ENCODE results near the gene PWWP2B. TPM values are rescaled to one million over a fixed set of nuclear protein-coding genes. Genes with fewer than 3 reads are reported as not detected.
A peak's percentile ranks its signal among the peaks of the same experiment; 100 is the strongest.
"Not testable (repeated sequence)": the region's sequence is repeated elsewhere in the genome, so short reads cannot be mapped to it uniquely, and the experiment has no call there.

PWWP2B gene
- total RNA-seq, 1 donor = 8.2 TPM

- no peak overlapping the region for H3K4me3 ChIP-seq (ENCODE audit: low read depth, low read length)
- no peak for TF ChIP-seq CTCF (IDR thresholded peaks at IDR 0.05; ENCODE audit: insufficient read depth, low read depth, low read length)
- no peak for DNase-seq (ENCODE audit: low read depth)
Measured at GRCh38 chr10:132385721-132386418, 11.1 kb upstream of the PWWP2B start.

GRCh38 chr10:132386419-132386831 is 10.6 kb upstream of the PWWP2B start:
- no peak overlapping the region for H3K4me3 ChIP-seq (ENCODE audit: low read depth, low read length)
- no peak for DNase-seq (ENCODE audit: low read depth)
- no peak for TF ChIP-seq CTCF (IDR thresholded peaks at IDR 0.05; ENCODE audit: insufficient read depth, low read depth, low read length)

- not testable (repeated sequence) for H3K4me3 ChIP-seq (ENCODE audit: low read depth, low read length); DNase-seq (ENCODE audit: low read depth)
Measured at GRCh38 chr10:132386896-132387295, 10.1 kb upstream of the PWWP2B start.

GRCh38 chr10:132387764-132388210 is 9.2 kb upstream of the PWWP2B start:
- DNase-seq (ENCODE audit: low read depth) = peak; percentile 57
- no peak overlapping the region for H3K4me3 ChIP-seq (ENCODE audit: low read depth, low read length)
- TF ChIP-seq CTCF (IDR thresholded peaks at IDR 0.05; ENCODE audit: insufficient read depth, low read depth, low read length) = peak; percentile 63

- DNase-seq (ENCODE audit: low read depth) = no peak
- H3K4me3 ChIP-seq (ENCODE audit: low read depth, low read length) = no peak overlapping the region
- TF ChIP-seq CTCF (IDR thresholded peaks at IDR 0.05; ENCODE audit: insufficient read depth, low read depth, low read length) = no peak
Measured at GRCh38 chr10:132388891-132389432, 8.0 kb upstream of the PWWP2B start.

- no peak for DNase-seq (ENCODE audit: low read depth)
- no peak overlapping the region for H3K4me3 ChIP-seq (ENCODE audit: low read depth, low read length)
- TF ChIP-seq CTCF (IDR thresholded peaks at IDR 0.05; ENCODE audit: insufficient read depth, low read depth, low read length) = no peak
Measured at GRCh38 chr10:132389433-132390169, 7.4 kb upstream of the PWWP2B start.

GRCh38 chr10:132390170-132390920 is 6.7 kb upstream of the PWWP2B start:
- TF ChIP-seq CTCF (IDR thresholded peaks at IDR 0.05; ENCODE audit: insufficient read depth, low read depth, low read length) = no peak
- peak; percentile 20 for DNase-seq (ENCODE audit: low read depth)
- no peak overlapping the region for H3K4me3 ChIP-seq (ENCODE audit: low read depth, low read length)

Data from fibroblast of villous mesenchyme (primary cell).